ENCODE results near the gene SVOP.

GRCh38 chr12:108966378-108967151, 54.3 kb downstream of the SVOP start:
- no peak for TF ChIP-seq CTCF (conservative IDR thresholded peaks at IDR 0.05 in 1 of 2, IDR thresholded peaks at IDR 0.05 in 1 of 2; ENCODE audit: low read depth in 1 of 2, low read length in 2 of 2)
- TF ChIP-seq EZH2 (IDR thresholded peaks at IDR 0.05; ENCODE audit: low read length, missing control alignments), result no peak
